Neural progenitor cell (in vitro differentiated cells): Measurements from ENCODE around the gene CBFA2T3.

ENCODE experiments used
- EZH2 ChIP-seq: fragments of 200-600 bp; sonication (generic); IDR thresholded peaks from 2 replicates; pipeline ENCODE4 v1.6.1; 2017; ENCODE audit warnings: antibody characterized with exemption, mild to moderate bottlenecking, moderate library complexity
- EZH2phosphoT487 ChIP-seq: fragments of 200-600 bp; sonication (generic); IDR thresholded peaks from 2 replicates; pipeline ENCODE4 v1.6.1; 2017; ENCODE audit warnings: antibody characterized with exemption
- TF ChIP-seq, protein P1 (sequence below): fragments of 200-600 bp; sonication (generic); IDR thresholded peaks from 2 replicates; pipeline ENCODE4 v1.5.1; 2017; ENCODE audit warnings: antibody characterized with exemption, mild to moderate bottlenecking

DNA sequence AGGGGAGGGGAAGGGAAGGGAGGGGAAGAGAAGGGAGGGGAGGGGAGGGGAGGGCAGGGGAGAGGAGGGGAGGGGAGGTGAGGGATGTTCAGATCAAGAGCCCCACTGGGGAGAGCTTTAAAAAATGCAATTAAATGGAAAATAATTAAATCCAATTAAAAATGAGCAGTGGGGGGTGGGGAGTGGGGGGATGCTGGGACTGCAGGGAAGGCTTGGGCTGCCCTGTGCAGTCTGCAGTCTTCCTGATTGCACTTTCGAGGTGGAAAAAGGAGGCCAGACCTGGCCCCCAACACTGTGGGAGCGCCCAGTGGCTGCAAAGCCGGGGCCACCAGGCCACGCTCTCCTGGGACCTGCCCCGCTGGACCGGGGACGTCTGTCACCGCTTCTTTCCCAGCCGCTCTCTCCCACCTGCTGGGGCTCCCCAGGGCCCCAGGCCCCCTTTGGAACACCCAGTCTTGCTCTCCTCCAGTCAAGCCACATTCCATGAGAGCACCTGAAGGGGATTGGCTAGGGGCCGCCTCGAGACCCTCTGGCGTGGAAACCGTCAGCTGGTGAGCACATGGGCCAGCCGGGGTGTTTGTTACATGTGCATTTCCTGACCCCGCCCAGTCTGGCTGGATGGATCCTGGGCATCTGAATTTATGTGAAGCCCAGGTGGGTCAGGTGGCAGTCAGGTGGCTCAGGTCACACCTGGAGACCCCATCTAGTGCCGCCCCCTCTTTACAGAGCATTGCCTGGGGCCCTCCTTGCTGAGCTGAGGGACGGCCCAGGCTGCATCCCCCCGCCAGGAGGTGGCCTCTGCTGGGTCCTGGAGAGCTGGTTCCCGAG lies 37.6 kb upstream of the CBFA2T3 start:
- TF ChIP-seq, protein P1, sequence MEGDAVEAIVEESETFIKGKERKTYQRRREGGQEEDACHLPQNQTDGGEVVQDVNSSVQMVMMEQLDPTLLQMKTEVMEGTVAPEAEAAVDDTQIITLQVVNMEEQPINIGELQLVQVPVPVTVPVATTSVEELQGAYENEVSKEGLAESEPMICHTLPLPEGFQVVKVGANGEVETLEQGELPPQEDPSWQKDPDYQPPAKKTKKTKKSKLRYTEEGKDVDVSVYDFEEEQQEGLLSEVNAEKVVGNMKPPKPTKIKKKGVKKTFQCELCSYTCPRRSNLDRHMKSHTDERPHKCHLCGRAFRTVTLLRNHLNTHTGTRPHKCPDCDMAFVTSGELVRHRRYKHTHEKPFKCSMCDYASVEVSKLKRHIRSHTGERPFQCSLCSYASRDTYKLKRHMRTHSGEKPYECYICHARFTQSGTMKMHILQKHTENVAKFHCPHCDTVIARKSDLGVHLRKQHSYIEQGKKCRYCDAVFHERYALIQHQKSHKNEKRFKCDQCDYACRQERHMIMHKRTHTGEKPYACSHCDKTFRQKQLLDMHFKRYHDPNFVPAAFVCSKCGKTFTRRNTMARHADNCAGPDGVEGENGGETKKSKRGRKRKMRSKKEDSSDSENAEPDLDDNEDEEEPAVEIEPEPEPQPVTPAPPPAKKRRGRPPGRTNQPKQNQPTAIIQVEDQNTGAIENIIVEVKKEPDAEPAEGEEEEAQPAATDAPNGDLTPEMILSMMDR: no peak
- TF ChIP-seq EZH2 (no peak), EZH2phosphoT487 (no peak)
